Endothelial cell (in vitro differentiated cells): Measurements from ENCODE around the gene ACKR4. TPM values are rescaled to one million over a fixed set of nuclear protein-coding genes. Genes with fewer than 3 reads are reported as not detected.

Source experiments
- DNase-seq: peaks from one replicate; pipeline ENCODE4 v3.0.0; 2021; ENCODE audit warnings: low spot score
- H3K27ac Mint-ChIP-seq: one replicate; pipeline ENCODE4 v1.8.0; 2021; ENCODE audit warnings: mixed read lengths, inconsistent platforms; ENCODE audit not compliant: unreplicated experiment
- H3K27me3 Mint-ChIP-seq: one replicate; pipeline ENCODE4 v1.8.0; 2021; ENCODE audit warnings: mild to moderate bottlenecking, moderate library complexity, mixed read lengths, inconsistent platforms; ENCODE audit not compliant: unreplicated experiment
- H3K36me3 Mint-ChIP-seq: one replicate; pipeline ENCODE4 v1.8.0; 2021; ENCODE audit warnings: mild to moderate bottlenecking, low read depth, mixed read lengths, inconsistent platforms; ENCODE audit not compliant: unreplicated experiment
- H3K4me1 Mint-ChIP-seq: one replicate; pipeline ENCODE4 v1.8.0; 2021; ENCODE audit warnings: mild to moderate bottlenecking, mixed read lengths, inconsistent platforms; ENCODE audit not compliant: unreplicated experiment
- H3K4me3 Mint-ChIP-seq: one replicate; pipeline ENCODE4 v1.8.0; 2021; ENCODE audit warnings: mild to moderate bottlenecking, mixed read lengths, inconsistent platforms; ENCODE audit not compliant: unreplicated experiment
- H3K9me3 Mint-ChIP-seq: one replicate; pipeline ENCODE4 v1.8.0; 2021; ENCODE audit warnings: mixed read lengths, inconsistent platforms; ENCODE audit not compliant: unreplicated experiment
- CTCF ChIP-seq: fragments of 200-600 bp; sonication (generic); IDR thresholded peaks from one replicate; pipeline ENCODE4 v1.5.0; 2021; ENCODE audit warnings: antibody characterized with exemption; ENCODE audit not compliant: unreplicated experiment
- total RNA-seq: library from RNA; stranded (reverse); fragmentation: NEBNext Ultra II Directional; extraction: Animal tissue kit (Norgen Biotek cat#: 25700); gene quantifications from one replicate; pipeline ENCODE4 v1.2.1, GENCODE V29; 2021; ENCODE audit not compliant: unreplicated experiment

ACKR4 gene
- total RNA-seq, 1 donor from 2014 or later = not detected

- Mint-ChIP-seq H3K4me1 (peaks cover 16% of the 10 kb centered on the region), H3K27me3 (peaks cover 2% of the 10 kb centered on the region), H3K36me3 (peaks cover 23% of the 10 kb centered on the region), H3K4me3 (no peak overlapping the region), H3K27ac (no peak overlapping the region), H3K9me3 (no peaks in the 10 kb centered on the region)
- TF ChIP-seq CTCF = no peak
- DNase-seq = no peak
These were observed 19.7 kb downstream of the ACKR4 start for GRCh38 chr3:132616780-132617179.

- H3K27me3 Mint-ChIP-seq = no peaks in the 10 kb centered on the region
- peaks cover 14% of the 10 kb centered on the region for H3K36me3 Mint-ChIP-seq
- DNase-seq = no peak
- no peak for TF ChIP-seq CTCF
- H3K4me3 Mint-ChIP-seq = no peak overlapping the region
- H3K9me3 Mint-ChIP-seq = no peaks in the 10 kb centered on the region
- peaks cover 28% of the 10 kb centered on the region for H3K4me1 Mint-ChIP-seq
- H3K27ac Mint-ChIP-seq = no peak overlapping the region
These were observed 25.1 kb downstream of the ACKR4 start for GRCh38 chr3:132622148-132622547.

- no peak for TF ChIP-seq CTCF
- Mint-ChIP-seq H3K4me3 (no peak overlapping the region), H3K9me3 (no peaks in the 10 kb centered on the region), H3K27ac (no peak overlapping the region), H3K27me3 (no peaks in the 10 kb centered on the region), H3K4me1 (peaks cover 28% of the 10 kb centered on the region), H3K36me3 (peaks cover 8% of the 10 kb centered on the region)
- DNase-seq = no peak
These were observed 25.7 kb downstream of the ACKR4 start for GRCh38 chr3:132622761-132623160.

- no peak overlapping the region for H3K4me3 Mint-ChIP-seq
- H3K4me1 Mint-ChIP-seq = peaks cover 28% of the 10 kb centered on the region
- no peaks in the 10 kb centered on the region for H3K27me3 Mint-ChIP-seq
- H3K36me3 Mint-ChIP-seq = peaks cover 8% of the 10 kb centered on the region
- TF ChIP-seq CTCF = no peak
- H3K27ac Mint-ChIP-seq = no peak overlapping the region
- H3K9me3 Mint-ChIP-seq = no peaks in the 10 kb centered on the region
- no peak for DNase-seq
These were observed 26.6 kb downstream of the ACKR4 start for GRCh38 chr3:132623646-132624045.

GRCh38 chr3:132624790-132625189 is 27.7 kb downstream of the ACKR4 start:
- DNase-seq = no peak
- peaks cover 28% of the 10 kb centered on the region for H3K4me1 Mint-ChIP-seq
- TF ChIP-seq CTCF = no peak
- no peak overlapping the region for H3K27ac Mint-ChIP-seq
- no peak overlapping the region for H3K4me3 Mint-ChIP-seq
- no peaks in the 10 kb centered on the region for H3K9me3 Mint-ChIP-seq
- H3K36me3 Mint-ChIP-seq = peaks cover 8% of the 10 kb centered on the region
- H3K27me3 Mint-ChIP-seq = no peaks in the 10 kb centered on the region
